Measurements from ENCODE around the gene TMC4.
A peak's percentile ranks its signal among the peaks of the same experiment; 100 is the strongest.

TMC4 gene

DNA sequence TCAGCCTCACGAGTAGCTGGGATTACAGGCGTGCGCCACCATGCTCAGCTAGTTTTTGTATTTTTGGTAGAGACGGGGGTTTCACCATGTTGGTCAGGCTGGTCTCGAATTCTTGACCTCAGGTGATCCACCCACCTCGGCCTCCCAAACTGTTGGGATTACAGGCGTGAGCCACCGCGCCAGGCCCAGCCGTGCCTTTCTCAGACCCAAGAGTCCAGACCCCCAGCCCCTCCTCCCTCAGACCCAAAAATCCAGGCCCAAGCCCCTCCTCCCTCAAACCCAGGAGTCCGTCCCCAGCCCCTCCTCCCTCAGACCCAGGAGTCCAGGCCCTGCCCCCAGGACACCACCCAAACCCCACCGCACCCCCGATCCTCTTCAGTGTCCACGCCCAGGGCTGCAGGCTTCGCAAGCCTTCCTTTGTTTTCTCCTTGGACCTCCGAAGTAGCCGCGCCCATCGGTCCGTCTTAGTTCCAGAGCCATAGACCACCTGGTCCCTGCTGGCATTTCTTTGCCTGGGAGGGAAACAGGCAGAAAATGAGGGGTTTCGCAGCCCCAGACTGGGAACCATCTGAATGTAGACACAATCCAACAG is 3.7 kb downstream of the TMC4 start:
- Histone ChIP-seq H3K4me3 (ENCODE audit: low read length) (no peak overlapping the region), H3K9ac (ENCODE audit: low read length) (no peak overlapping the region), H3K9me3 (ENCODE audit: control insufficient read depth, low read length) (no peaks in the 10 kb centered on the region), H3K27me3 (ENCODE audit: control insufficient read depth, insufficient read depth, low read length) (no peaks in the 10 kb centered on the region), H3K36me3 (ENCODE audit: control insufficient read depth, insufficient read depth, low read length) (no peaks in the 10 kb centered on the region), H3K4me1 (ENCODE audit: control insufficient read depth, insufficient read depth, low read length) (peaks cover 20% of the 10 kb centered on the region)

DNA sequence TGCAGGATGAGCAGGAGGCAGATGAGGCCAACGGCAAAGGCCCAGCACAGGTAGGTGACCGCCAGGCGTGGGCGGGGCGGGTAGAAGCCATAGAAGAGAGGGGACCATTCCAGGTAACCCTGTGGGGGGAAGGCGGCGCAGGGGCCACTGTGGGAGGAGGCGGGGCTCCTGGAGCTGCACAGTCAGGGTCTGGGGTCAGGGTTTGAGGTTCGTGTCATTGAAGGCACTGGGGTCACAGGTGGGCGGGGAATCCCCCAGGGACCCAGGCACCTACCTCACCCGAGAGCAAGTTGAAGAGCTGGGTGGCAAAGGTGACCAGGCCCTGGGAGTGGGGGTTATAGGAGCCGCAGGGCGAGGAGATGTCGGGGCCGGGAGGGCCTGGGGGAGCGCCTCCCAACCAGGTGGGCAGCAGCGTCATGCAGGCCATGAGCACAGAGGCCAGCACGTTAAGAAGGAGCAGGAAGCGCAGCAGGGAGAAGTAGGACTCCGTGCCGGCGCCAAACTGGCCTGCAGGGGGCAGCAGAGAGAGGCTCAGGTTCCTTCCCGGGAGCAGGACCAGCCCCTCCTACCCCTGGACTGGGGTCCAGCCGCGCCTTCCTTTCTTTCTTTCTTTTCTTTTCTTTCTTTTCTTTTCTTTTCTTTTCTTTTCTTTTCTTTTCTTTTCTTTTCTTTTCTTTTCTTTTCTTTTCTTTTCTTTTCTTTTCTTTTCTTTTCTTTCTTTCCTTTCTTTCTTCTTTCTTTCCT is 4.6 kb downstream of the TMC4 start:
- H3K9ac ChIP-seq (ENCODE audit: low read length), result no peak overlapping the region
- H3K4me3 ChIP-seq (ENCODE audit: low read length), result no peak overlapping the region
- no peaks in the 10 kb centered on the region for H3K27me3 ChIP-seq (ENCODE audit: control insufficient read depth, insufficient read depth, low read length)
- no peaks in the 10 kb centered on the region for H3K9me3 ChIP-seq (ENCODE audit: control insufficient read depth, low read length)
- no peaks in the 10 kb centered on the region for H3K36me3 ChIP-seq (ENCODE audit: control insufficient read depth, insufficient read depth, low read length)
- peaks cover 19% of the 10 kb centered on the region for H3K4me1 ChIP-seq (ENCODE audit: control insufficient read depth, insufficient read depth, low read length)

DNA sequence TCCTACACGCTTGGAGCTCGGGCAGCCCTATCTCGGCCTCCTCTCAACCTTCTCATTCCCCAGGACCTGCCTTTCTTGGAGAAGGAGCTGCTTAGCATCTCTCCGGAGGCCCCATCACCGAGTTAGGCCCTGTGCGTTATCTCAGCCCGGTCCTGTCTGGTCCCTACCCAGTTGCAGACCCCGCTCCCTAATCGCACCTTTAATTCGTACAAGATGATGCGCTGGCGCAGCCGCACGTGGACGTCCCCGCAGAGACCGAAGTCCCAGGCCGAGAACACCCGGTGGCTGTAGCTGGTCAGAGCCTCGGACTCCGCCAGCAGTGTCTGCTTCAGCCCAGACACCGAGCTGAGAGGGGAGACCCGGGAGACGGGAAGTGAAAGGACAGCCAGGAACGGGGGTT is 7.7 kb downstream of the TMC4 start:
- H3K27me3 ChIP-seq (ENCODE audit: control insufficient read depth, insufficient read depth, low read length), result no peaks in the 10 kb centered on the region
- H3K4me3 ChIP-seq (ENCODE audit: low read length), result no peak overlapping the region
- H3K9me3 ChIP-seq (ENCODE audit: control insufficient read depth, low read length), result no peaks in the 10 kb centered on the region
- H3K9ac ChIP-seq (ENCODE audit: low read length), result no peak overlapping the region
- no peaks in the 10 kb centered on the region for H3K36me3 ChIP-seq (ENCODE audit: control insufficient read depth, insufficient read depth, low read length)
- H3K4me1 ChIP-seq (ENCODE audit: control insufficient read depth, insufficient read depth, low read length), result peaks cover 37% of the 10 kb centered on the region

DNA sequence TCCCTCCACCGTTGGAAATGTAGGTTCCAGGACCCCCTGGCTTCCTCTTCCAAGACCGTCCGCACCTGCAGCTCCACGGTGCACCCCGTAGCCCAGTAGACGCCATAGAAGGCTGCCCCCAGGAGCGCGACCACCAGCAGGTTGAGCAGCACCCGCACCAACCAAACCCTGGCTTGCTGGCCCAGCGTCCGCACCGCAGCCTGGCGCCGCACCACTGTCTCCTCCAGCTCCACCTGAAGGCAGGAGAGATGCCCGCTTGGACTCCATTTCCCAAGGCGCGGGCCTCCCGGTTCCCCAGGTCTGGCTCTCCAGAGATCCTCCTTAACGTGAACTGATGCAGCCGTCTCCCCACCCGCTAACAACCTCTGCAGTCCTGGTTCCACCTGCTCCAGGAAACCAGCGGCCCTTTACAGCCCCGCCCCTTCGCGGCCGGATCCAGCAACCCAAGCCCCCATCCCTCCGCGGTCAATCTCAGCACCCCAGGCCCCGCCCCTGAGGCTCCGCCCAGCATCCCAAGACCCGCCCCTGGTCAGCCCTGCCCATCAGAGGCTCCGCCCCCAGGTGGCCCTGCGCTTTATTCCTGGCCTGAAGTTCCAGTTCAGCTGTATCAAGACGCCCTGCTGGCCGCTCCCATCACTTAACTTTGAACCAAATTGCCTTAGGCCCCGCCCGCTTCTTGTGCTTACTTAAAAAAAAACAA is 8.4 kb downstream of the TMC4 start:
- Histone ChIP-seq H3K36me3 (ENCODE audit: control insufficient read depth, insufficient read depth, low read length) (no peaks in the 10 kb centered on the region), H3K27me3 (ENCODE audit: control insufficient read depth, insufficient read depth, low read length) (no peaks in the 10 kb centered on the region), H3K4me3 (ENCODE audit: low read length) (no peak overlapping the region), H3K9me3 (ENCODE audit: control insufficient read depth, low read length) (no peaks in the 10 kb centered on the region), H3K4me1 (ENCODE audit: control insufficient read depth, insufficient read depth, low read length) (peaks cover 39% of the 10 kb centered on the region), H3K9ac (ENCODE audit: low read length) (no peak overlapping the region)

DNA sequence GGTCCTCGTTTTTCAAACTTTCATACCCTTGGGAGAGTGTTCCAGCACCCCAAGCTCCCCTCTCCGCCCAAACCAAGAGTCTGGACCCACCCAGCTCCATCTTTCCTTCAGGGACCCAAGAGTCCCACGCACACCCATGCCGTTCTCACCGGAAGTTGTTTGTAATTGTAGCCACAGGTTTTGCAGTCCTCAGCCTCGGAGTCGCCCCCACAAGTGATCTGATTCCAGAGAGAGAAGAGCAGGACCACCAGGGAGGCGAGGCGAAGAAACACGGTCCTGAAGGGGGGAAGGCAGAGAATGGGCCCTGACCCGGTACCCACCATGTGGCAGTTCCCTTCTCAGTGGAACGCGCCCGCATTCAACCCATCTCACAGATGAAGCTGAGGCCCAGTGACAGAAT is 10.1 kb downstream of the TMC4 start:
- peaks cover 45% of the 10 kb centered on the region for H3K4me1 ChIP-seq (ENCODE audit: control insufficient read depth, insufficient read depth, low read length)
- H3K27me3 ChIP-seq (ENCODE audit: control insufficient read depth, insufficient read depth, low read length), result no peaks in the 10 kb centered on the region
- no peak overlapping the region for H3K9ac ChIP-seq (ENCODE audit: low read length)
- peaks cover 8% of the 10 kb centered on the region for H3K36me3 ChIP-seq (ENCODE audit: control insufficient read depth, insufficient read depth, low read length)
- no peaks in the 10 kb centered on the region for H3K9me3 ChIP-seq (ENCODE audit: control insufficient read depth, low read length)
- no peak overlapping the region for H3K4me3 ChIP-seq (ENCODE audit: low read length)

DNA sequence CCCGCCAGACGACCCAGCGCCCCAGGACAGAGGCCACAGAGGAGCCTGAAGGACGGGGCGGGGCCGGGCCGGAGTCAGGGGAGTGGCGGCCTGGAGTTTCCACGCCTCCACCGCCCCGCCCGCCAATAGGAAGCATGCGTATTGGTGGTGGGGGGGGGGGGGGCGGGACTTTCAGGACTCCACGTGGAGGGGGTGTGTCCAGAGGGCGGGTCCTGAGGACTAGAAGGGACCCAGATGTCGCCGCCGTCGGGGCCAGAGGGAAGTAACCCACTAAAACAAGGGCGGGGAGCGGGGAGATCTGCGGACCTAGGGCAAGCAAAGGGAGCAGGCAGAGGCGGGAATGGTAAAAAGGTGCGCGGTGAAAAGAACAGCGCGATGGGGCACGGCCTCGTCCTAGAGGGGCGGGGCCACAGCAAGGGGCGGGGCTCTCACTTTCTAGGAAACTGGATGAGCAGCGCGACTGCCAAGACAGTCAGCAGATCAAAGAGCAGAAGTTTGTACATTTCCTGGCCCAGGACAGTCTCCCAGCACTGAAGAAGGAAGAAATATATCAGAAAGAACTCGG is 10.6 kb downstream of the TMC4 start:
- Histone ChIP-seq H3K27me3 (ENCODE audit: control insufficient read depth, insufficient read depth, low read length) (no peaks in the 10 kb centered on the region), H3K4me3 (ENCODE audit: low read length) (no peak overlapping the region), H3K9me3 (ENCODE audit: control insufficient read depth, low read length) (no peaks in the 10 kb centered on the region), H3K36me3 (ENCODE audit: control insufficient read depth, insufficient read depth, low read length) (peaks cover 9% of the 10 kb centered on the region), H3K9ac (ENCODE audit: low read length) (no peak overlapping the region), H3K4me1 (ENCODE audit: control insufficient read depth, insufficient read depth, low read length) (peaks cover 48% of the 10 kb centered on the region)

DNA sequence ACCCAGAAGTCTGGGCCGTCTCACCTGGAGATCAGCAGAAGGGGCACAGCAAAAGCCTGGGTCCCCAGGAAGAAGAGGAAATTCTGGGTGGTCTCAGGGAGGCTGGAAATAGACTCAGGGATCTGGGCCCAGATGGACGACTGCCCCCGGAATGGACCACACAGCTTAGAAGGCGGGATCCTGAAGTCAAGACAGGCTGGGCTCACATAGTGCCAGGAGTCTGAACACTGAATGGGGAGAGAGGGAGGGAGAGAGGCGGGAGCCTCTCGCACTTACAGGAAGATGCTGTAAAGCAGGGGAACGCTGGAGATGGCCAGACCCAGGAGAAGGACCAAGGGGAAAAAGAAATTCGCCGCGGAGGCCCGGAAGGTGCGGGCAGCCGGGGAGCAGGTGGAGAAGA is 12.1 kb downstream of the TMC4 start:
- Histone ChIP-seq H3K27me3 (ENCODE audit: control insufficient read depth, insufficient read depth, low read length) (no peaks in the 10 kb centered on the region), H3K9me3 (ENCODE audit: control insufficient read depth, low read length) (no peaks in the 10 kb centered on the region), H3K36me3 (ENCODE audit: control insufficient read depth, insufficient read depth, low read length) (peaks cover 17% of the 10 kb centered on the region), H3K4me1 (ENCODE audit: control insufficient read depth, insufficient read depth, low read length) (peaks cover 48% of the 10 kb centered on the region), H3K9ac (ENCODE audit: low read length) (peak overlapping the region; percentile 64), H3K4me3 (ENCODE audit: low read length) (no peak overlapping the region)

DNA sequence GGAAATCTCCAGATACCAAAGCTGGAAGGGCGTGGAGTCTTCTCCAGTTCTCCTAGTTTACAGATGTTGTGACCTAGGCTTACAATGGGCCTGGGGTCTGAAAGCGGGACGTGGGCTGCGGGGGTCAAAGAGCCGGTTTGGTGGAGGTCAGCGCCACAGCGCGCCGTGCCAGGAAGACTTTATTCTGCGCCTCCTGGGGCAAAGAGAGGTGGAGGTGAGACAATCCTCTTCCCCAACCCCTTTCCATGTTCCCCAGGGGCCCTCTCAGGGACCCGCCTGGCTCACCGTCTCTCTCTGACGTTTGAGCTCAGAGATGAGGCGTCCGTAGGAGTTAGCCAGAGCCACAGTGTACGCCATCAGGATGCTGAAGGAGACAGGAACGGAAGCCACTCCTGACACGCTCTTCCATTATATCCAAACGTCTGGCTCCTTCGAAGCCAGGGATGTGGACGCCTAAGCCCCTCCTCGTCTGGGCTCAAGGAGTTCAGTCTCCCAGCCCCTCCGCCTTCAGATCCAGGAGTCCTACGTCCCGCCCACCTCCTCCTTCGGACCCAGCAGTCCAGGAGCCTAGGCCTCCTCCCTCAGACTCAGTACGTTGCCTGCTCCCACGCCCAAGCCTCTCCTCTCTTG is 12.7 kb downstream of the TMC4 start:
- Histone ChIP-seq H3K4me3 (ENCODE audit: low read length) (peak overlapping the region; percentile 20), H3K36me3 (ENCODE audit: control insufficient read depth, insufficient read depth, low read length) (peaks cover 19% of the 10 kb centered on the region), H3K4me1 (ENCODE audit: control insufficient read depth, insufficient read depth, low read length) (peaks cover 48% of the 10 kb centered on the region)

DNA sequence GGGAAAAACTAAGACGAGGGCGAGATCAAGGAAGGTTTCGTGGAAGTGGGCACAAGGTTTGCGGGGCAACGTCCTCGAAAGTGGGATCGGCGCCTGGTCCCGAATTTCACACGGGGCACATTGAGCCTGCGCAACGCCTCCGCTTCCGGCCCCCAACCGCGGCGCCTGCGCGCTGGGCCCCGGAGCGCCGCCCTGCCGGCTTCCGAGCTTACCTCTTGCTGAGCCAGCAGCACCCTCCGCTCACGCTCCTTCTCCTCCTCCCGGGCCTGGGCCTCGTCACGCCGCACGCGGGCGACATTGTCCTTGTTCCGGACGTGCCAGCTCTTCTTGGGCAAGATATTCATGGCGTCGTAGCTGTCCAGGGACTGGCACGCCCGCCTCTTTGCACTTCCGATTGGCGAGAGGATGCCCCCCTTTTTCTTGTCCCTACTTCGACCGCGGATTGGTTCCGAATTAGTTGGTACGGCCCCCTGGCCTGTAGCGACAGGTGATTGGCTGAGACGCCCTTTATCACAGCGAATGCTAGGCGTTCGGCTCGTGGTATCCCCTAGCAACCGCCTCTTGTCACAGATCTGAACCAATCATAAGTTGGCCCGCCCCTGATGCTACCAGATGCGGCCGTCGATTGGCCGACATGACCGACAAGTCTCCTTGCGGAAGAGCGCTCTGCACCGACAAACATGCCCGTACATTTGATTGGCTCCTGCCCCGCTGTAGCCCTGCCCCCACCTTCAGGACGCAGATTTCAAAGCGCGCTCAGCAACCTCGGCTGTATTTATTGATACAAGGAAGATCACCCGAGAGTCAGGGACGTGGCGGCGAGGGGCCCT is 13.4 kb downstream of the TMC4 start, which contains the start of gene LENG1:
TSS of gene LENG1 (minus strand) at position 370 of the 830 bp plus-strand sequence. CDS start at position 344, 26 bp downstream.
- no peaks in the 10 kb centered on the region for H3K27me3 ChIP-seq (ENCODE audit: control insufficient read depth, insufficient read depth, low read length)
- H3K9me3 ChIP-seq (ENCODE audit: control insufficient read depth, low read length), result no peaks in the 10 kb centered on the region
- H3K4me1 ChIP-seq (ENCODE audit: control insufficient read depth, insufficient read depth, low read length), result peaks cover 42% of the 10 kb centered on the region
- H3K9ac ChIP-seq (ENCODE audit: low read length), result peak within 1 kb of the TSS; percentile 76
- peaks cover 22% of the 10 kb centered on the region for H3K36me3 ChIP-seq (ENCODE audit: control insufficient read depth, insufficient read depth, low read length)
- H3K4me3 ChIP-seq (ENCODE audit: low read length), result peak within 1 kb of the TSS; percentile 80

More for the DNA sequence above, 12.7 kb downstream of the TMC4 start:
- no peaks in the 10 kb centered on the region for H3K9me3 ChIP-seq (ENCODE audit: control insufficient read depth, low read length)
- H3K9ac ChIP-seq (ENCODE audit: low read length), result peak overlapping the region; percentile 64
- no peaks in the 10 kb centered on the region for H3K27me3 ChIP-seq (ENCODE audit: control insufficient read depth, insufficient read depth, low read length)

DNA sequence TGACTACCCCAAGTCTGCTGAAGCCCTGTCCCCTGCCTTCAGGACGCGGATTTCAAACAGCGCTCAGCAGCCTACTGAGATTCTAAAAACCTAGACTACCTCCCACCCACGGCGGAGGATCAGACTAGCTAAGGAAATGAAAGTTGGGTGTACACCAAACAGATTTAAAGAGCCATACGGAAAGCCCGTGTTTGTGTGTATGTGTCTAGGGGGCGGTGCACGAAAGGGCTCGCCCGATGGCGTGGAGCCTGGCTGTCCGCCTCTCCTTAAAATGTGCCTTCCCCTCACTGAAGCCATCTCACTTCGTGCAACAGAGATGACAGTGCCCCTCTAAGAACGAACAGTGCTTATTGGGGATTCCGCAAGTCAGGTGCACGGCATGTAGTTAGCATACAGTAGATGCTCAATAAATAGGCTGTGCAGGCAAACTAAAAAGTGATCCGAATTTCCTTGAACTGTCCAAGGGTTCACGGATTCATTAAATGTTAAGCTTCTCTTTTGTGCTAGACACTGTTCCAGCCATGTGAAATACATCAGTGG is 14.1 kb downstream of the TMC4 start:
- peaks cover 35% of the 10 kb centered on the region for H3K4me1 ChIP-seq (ENCODE audit: control insufficient read depth, insufficient read depth, low read length)
- peak overlapping the region; percentile 80 for H3K4me3 ChIP-seq (ENCODE audit: low read length)
- no peaks in the 10 kb centered on the region for H3K27me3 ChIP-seq (ENCODE audit: control insufficient read depth, insufficient read depth, low read length)
- peak overlapping the region; percentile 76 for H3K9ac ChIP-seq (ENCODE audit: low read length)
- peaks cover 22% of the 10 kb centered on the region for H3K36me3 ChIP-seq (ENCODE audit: control insufficient read depth, insufficient read depth, low read length)
- H3K9me3 ChIP-seq (ENCODE audit: control insufficient read depth, low read length), result no peaks in the 10 kb centered on the region

DNA sequence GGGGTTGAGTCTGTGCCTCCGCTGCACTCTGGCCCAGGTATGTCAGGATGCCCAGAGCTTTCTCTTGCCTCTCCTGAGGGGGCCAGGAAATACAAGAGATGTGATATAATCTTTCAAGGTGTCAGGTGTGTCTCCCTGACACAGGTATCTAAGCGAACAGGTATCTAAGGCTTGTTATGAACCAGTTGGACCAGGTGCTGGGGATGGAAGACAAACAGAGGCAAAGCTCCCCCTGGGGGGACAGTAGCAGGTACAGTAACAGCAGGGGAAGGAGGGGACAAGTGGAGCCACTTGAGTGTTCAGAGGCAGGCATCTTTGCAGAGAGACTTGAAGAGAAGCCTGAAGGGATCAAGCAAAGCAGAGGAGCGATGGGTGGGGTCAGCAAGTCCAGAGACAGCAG is 16.0 kb downstream of the TMC4 start:
- H3K9ac ChIP-seq (ENCODE audit: low read length), result no peak overlapping the region

More for the DNA sequence above, 16.0 kb downstream of the TMC4 start:
- no peak overlapping the region for H3K4me3 ChIP-seq (ENCODE audit: low read length)
- no peaks in the 10 kb centered on the region for H3K27me3 ChIP-seq (ENCODE audit: control insufficient read depth, insufficient read depth, low read length)
- peaks cover 33% of the 10 kb centered on the region for H3K36me3 ChIP-seq (ENCODE audit: control insufficient read depth, insufficient read depth, low read length)
- peaks cover 28% of the 10 kb centered on the region for H3K4me1 ChIP-seq (ENCODE audit: control insufficient read depth, insufficient read depth, low read length)
- no peaks in the 10 kb centered on the region for H3K9me3 ChIP-seq (ENCODE audit: control insufficient read depth, low read length)
